CD4-positive, alpha-beta T cell treated with Interleukin-21 for 1 hour (primary cell): Measurements from ENCODE around the gene COL15A1.

Experiments
- DNase-seq: peaks from one replicate; pipeline ENCODE4 v3.0.0-alpha.2; 2020

The COL15A1 gene

DNA sequence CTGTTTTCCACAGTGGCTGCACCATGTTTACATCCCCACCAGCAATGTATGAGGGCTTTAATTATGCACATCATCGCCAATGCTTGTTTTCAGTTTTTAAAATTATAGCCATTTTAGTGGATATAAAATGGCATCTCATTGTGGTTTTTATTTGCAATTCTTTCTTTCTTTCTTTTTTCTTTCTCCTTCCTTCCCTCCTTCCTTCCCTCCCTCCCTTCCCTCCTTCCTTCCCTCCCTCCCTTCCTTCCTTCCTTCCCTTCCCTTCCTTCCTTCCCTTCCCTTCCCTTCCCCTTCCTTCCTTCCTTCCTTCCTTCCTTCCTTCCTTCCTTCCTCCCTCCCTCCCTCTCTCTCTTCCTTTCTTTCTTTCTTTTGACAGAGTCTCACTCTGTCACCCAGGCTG, 6.6 kb downstream of the COL15A1 start:
- no peak for DNase-seq

DNA sequence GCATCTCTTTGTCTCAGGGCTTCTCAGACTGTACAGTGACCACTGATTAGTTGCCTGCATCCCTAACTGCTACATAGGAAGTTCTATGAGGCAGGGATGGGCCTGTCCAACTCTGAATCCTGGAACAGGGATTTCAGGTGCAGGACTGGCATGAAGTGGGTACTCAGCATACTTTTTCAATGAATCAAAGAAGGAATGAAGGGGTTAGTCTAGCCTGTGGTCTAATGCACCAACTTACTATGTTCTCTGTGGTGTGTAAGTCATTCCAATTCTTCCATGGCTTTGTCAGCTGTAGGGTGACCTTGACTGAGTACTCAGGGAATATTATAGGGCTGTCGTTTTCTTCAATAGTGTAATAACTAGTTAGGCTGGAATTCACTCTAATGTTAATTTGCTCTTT, 8.3 kb downstream of the COL15A1 start:
- DNase-seq, result no peak

DNA sequence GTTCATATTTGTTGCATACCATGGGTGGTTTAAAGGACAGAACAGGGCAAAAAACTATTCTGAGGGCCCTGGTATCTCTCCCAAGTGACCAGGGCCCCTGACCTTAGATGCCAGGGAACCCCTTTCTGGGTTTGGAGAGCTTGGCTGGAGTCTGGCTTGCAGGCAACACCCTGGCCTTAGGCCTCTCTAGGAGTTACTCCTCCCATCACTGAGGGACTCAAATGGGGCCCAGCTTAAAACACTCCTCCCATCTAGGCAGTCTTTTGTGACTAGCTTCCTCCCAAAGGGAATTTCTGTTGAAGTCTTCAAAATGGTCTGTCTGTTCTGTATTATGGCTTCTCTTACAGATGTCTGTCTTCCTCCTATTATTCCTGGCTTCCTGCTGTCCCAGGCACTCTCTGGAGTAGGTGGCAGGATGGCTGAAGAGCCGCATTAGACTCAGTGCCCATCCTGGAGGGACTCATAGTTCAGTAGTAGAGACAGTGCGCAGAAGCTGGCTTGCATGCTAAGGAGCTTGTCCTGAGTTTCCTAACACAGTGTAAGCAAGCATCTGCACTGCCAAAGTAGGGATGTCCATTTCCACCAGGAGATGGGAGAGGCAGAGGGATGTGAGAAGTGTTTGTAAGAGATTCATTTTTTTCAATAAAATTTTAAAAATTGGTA, 10.0 kb downstream of the COL15A1 start:
- DNase-seq, result no peak

DNA sequence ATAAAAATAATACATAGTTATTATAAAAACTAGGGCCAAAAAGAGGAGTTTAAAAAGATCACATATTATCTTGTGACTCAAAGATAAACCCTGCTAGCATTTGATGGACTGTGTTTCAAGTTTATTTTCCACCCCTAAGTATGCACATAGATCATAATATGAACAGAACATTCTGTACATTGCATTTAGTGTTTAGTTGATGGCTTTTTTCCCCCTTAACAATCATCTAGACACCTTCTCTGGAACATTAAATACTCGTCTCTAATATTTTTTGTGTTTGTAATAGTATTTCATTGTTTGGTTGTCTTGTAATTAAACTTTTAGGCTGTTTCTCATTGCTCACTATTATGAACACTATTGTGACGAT, 10.5 kb downstream of the COL15A1 start:
- no peak for DNase-seq

DNA sequence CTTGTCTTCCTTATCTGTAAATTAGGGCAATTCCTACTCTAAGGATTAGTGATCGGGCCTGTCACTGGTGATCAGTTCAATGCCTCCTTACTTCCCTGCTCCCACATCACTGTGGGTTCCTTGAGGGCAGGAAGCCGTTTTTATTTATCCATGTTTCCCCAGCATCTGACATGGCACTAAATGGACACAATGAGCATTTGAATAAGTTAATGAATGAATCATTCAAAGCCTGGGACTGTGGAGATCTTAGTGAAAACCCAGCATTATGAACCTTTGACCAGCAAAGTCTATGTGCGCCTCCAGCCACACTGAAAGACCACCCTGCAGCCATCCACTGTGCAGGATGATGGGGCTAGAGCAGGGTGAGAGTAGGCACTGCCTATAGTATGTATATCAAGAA, 11.6 kb downstream of the COL15A1 start:
- DNase-seq, result no peak

DNA sequence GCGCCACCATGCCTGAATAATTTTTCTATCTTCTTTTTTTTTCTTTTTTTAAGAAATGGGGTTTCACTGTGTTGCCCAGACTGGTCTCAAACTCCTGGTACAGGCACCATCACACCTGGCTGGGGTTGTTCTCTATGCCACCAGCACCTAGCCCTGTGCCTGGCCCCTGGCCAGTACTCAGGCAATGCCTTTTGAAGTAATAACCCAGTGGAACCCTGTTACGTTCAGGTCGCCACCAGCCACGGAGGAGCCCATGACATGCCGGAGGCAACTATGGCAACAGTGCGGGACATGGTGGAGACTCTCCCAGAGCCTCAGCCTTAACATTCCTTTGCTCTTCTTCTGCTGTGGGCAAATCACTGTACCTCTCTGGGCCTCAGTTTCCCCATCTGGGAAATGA, 14.1 kb downstream of the COL15A1 start:
- DNase-seq, result no peak

DNA sequence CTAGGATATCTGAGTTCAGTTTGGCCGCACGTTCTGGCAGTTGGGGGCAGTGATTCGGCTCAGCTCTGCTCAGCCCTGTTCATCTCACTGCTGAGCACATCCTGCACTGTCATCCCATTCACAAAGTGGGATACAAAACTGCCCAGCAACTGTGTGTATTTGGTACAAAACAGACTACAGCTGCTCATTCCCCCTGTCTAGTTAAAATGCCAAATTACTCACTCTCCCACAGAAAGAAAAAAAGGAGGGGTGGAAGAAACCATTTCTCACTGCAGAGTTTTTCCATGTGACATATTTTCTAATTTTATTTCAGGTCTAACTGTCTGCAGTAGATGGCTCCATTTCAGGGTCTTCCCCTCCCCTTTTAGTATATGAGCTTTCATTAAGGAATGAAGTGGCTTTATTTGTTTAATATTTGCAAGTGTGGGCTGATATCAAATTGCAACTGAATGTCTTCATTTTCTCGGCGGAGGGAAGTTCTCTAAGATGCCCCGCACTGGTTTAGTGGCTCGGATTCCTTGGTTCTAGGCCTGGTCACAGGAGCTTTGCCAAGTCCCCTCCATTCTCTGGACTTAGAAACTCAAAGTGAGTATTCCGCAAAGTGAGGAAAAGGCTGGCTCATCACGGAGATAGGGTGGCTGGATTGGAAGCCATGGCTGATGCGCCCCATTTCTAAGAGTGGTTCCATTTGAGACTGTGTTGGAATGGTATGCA, 14.7 kb downstream of the COL15A1 start:
- DNase-seq, result no peak

DNA sequence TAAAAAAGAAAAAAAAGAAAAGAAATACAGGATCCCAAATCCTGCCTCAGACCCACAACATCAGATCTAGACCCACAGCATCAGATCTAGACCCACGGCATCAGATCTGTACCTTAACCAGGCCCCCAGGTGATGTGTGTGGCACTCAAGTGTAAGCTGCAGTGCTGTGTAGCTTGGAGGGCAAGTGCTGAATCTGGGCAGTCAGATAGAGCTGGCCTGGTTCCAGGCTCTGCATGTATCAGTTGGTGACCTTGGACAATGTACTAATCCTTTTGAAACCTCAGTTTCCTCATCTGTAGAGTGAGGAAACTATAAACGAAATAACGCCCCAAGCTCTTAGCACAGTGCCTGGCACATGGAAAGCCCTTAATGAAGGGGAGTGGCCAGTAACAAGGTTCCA, 16.7 kb downstream of the COL15A1 start:
- DNase-seq, result no peak

DNA sequence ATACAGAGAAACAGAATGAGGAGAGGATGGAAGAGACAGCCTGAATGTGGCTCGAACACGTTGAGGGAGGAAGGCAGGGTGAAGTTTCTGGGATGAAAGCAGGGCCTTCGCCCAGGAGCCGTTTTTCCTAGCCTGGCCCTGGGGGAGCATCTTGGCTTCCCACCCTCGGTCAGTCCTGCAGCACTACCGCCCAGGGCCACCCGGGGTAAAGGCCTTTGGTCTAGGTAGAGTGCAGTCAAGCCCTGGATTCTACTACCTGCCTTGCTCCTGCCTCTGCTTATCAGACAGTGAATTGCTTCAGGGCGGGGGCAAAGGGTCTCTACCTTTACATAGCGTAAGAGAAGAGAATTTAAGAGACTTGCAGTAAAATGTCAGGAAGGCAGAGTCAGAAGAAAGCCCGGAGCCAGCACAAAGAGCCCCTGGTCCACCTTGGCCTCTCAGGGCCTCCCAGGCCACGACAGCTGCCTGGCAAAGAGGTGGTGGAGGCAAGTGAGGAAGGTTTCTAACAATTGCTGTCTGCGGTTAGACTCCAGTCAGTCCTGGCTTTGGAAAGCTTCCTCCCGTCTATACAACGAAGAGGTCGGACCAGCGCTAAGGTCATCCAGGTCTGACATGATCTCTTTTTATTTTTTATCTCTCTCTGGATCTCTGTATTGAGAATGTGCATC, 17.9 kb downstream of the COL15A1 start:
- no peak for DNase-seq

DNA sequence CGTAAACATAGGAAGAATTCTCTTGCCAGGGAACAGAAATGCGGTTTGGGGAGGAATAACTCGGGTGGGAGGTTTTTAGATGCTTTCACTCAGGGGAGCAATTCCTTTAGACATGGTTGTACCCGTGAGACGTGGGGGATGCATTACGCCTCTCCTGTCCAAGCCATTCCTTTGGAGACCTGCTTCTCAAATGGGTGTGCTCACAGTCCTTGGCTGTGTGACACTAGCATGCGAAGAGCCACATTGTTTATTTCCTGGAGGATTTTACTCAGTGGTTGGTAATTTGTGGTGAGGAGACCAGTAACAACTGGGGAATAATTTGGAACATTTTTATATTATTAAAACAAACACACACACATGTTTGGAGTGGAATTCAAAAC, 18.5 kb downstream of the COL15A1 start:
- no peak for DNase-seq

DNA sequence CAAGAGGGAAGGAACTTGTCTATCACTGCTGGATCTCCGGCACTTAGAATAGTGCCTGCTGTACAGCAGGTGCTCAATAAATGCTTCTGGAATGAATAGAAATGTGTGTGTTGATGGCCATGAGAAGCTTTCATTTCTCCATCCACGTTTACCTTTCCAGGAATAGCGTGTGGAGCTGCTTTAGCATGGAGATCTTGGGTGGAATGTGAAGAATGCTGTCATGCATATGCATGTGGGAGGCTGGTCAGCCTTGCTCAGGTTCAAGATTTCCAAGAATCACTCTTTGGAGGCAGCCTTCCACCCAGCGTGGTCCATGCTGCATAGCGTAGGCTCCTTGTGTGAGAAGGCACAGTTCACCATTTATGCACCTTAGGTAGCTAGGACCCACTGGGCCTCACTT, 19.2 kb downstream of the COL15A1 start:
- no peak for DNase-seq

DNA sequence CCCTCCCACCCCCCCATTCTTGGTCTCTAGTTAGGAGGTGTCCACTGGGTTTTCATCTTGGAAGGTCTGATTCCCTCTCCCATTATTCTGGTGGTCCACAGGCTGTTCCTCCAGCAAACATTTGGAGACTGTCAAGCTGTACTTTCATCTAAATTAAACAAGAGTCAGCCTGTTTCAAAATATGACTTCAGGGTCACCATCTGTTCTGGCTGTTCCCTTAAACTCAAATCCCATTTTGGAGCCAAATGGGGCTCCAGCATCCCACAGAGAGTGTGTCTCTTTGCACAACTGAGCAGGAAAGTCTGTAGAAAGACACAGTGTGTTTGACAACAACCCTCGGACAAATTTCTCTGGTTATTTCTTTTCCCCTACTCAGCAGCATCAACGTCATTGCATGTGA, 20.5 kb downstream of the COL15A1 start:
- DNase-seq, result no peak

DNA sequence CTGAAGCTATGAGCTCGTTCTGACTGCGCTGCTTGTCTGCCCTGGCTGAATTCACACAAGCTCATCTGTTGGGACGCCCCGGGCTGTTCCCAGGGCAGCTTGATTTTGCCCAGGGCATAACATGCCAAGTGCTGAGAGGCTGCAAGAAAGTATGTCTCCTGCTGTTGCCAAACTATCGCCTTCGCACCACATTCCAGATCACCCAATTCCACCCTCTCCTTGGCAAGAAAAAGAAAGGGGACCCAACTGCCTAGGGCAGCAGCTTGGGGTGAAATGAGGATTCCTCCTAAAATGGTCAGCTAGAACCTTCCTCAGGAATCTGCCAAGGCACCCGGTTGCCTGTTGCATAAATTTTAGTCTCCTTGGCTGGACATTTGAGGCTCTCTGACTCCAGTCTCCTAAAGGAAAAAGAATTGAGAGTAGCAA, 21.2 kb downstream of the COL15A1 start:
- DNase-seq, result no peak

DNA sequence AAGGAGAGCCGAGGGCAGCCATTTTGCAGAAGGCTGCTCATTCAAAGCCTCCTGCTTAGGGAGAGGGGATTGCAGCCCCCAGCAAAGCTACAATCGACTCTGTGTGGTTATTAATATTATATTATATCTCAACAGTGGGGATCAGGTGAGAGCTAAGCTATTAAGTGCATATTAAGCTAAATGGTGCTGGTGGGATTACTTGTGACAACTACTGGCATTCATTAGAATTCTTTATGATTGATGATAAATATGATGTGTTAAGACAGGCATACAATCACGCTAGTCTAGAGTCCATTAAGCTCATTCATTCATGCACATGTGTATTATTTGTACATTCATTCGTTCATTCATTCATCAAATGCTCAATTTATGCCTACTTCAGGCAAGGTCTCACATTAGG, 23.0 kb downstream of the COL15A1 start:
- no peak for DNase-seq

DNA sequence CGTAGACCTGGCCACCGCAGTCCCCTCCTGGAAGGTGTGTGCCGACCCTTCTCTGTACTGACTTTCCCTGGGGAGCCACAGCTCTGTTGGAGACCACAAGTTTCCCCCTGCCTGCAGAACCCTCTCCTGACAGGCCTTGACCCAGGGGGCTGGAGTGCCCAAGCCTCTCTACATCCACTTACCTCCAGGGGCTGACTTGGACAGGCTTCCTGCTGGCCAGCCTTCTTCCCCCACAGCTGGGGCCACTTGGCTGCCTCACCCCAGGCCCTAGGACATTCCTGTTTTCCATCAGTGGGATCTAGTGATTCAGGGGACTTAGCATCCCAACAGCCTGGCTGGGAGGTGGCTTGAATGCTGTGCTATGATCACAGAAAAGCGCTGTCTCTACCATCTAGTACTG, 23.6 kb downstream of the COL15A1 start:
- DNase-seq, result no peak

DNA sequence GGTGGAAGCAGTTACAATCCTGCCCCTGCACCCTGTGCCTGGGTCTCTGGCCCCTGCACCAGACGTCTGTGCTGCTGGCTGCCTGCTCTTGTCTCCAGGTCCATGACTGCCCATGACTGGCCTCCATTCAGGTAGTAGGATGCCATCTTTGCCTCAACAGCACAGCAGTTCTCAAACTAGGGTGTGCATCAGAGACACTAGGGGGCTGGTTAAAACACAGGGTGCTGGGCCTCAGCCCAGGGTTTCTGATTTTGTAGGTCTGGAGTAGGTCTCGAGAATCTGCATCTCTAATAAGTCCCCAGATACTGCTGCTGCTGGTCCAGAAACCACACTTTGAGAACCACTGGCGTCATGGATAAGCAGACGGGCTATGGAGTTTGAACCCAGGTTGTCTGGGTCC, 24.0 kb downstream of the COL15A1 start:
- no peak for DNase-seq

DNA sequence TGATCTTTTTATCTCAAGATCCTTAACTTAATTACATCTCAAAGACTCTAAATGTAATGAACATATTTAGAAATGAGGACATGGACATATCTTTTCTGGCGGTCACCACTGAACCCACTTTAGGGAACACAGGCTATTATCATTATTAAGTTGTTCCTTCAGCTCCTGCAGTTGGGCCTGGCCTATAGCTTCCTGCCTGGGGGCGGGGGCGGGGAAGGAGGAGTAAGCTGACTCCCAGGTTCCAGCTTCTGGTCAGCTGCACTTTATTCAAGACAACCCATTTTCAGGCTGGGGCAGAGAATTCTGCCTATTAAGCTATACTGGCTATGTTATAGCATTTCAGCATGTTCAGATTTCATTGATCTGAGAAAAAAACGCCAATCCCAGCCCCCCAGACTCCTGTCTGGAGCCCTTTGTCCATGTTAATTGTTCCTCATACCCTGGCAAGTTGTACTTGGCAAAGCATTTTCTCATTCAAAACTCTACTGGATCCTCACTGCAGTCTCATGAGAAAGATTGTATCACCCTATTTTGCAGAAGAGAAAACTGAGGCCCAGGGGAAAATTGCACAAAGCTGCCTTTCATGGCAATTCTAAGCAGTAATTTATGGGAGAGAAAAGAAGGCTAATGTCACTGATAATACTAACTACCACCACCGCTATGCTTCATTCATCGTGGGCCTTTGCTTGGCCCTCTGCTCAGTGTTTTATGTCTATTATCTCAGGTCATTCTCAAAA, 25.1 kb downstream of the COL15A1 start:
- no peak for DNase-seq

DNA sequence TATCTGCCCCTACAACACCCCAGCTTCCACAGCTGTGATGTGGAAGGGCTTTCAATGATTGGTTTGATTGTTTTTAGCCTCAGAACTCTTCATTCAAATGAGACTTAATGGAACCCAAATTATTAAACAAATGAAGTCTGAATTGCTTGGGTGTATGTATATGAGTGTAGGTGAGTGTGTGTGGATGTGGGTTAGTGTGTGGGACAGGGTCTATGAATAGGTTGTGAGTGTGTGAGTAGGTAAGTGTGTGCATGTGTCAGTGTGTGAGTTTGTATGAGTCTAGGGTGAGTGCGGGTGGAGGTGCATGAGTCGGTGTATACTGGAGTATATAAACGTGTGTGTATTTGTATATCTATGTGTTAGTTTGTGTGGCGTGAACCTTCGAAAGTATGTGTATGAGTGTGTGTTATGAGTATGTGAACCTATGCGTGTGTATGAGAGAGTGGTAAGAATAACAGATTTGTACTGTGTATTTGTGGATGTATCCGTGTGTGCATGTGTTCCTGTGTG, 26.9 kb downstream of the COL15A1 start:
- DNase-seq, result no peak

DNA sequence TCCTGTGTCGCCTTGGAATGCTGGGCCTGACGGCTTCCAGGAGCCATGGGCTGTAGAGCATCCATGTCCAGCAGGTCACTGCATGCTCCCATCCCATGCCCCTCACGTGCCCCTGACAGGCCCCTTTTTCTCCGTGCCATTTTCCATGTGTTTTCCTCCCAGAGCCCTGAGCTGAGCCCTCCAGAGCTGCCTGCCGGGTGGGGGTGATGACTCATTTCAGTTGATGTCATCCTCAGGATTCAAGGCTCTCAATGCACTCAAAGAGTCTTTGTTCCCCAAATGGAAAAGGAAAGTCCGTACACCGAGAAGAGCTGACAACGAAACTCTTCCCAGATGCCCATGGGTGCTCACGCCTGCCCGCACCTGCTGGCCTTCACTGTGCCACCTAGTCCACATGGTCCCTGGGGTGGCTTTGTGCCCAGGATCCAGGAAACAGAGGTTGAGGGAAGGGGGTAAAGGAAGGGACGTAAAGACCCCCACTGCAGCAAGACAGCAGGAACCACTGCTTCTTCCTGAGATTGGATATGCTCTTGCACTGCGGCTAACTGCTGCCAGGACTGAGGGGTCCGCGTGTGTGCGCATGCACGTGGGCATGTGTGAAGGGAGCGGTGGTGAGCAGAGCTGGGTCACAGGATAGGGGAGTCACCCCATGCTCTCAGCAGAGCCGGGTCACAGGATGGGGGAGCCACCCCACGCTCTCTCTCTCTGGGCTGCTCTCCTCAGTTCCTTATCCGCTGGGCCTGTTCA, 27.6 kb downstream of the COL15A1 start:
- no peak for DNase-seq

DNA sequence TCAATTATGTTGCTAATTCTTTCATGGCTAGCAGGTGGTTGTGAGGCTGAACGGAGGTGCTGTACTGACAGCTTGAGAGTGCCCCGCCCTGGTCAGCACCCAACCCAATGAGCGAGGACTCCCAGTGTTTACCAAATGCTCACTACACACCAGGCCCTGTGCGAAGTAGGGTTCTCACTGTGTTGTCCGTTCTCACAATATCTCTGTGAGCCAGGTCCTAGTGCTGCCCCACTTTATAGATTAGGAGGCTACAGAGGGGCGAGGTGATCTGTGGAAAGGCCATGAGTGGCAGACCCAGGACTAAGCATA, 28.2 kb downstream of the COL15A1 start:
- no peak for DNase-seq

DNA sequence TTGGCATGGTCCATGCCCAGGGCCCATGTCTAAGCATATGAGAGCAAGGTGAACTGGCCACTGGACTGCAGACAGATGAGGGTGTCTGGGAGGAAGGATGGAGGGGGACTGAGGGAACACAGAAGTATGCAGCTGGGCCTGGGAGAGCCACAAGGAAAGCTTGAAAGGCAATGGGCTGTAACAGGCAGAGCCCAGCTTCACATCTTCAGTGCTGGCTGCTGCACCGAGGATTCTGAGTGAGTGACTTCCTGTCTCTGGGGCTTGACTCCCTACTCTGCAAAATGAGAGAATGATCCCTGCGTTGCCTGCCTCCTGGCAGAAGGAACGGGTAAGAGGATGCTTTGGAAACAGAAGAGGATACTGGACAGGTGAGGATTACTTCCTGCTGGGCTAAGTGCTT, 29.0 kb downstream of the COL15A1 start:
- DNase-seq, result no peak

DNA sequence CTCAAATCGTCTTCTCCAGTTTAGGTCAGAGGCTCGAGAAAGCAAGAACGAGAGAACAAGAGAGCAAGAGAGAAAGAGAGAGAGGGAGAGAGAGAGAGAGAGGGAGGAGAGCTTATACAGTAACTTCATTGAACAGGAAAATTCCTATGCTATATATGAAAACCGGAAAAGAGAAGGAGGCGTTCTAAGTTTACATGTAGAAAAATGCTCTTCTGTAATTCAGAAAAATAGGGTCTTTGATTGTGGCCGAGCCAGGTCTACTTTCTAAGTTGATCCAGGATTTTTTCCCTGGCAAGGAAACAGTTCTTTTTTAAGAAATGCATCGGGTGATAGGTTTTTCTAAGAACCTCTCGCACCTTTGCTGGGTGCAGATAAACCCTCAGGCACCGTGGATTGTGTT, 29.5 kb downstream of the COL15A1 start:
- no peak for DNase-seq

DNA sequence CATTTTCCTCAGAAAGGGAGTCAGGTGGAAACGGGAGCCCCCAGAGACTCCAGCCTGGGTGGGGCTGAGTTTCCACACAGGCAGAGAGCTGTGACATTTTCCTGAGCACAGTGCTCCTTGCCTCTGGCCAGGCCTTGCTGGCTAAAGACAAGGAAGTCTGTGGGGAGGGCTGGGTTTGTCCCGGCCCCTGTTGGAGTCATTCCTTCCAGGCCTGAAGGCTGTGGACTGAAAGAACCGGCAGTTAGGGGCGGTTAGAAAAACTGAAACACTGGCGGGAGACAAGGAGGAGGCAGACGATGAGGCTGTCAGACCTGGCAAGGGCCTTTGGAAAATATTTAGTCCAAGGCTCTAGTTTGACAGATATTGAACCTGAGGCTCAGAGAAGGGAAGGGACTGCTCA, 29.9 kb downstream of the COL15A1 start:
- DNase-seq, result no peak
